Measurements from ENCODE around the gene KRT86.

Gene KRT86

DNA sequence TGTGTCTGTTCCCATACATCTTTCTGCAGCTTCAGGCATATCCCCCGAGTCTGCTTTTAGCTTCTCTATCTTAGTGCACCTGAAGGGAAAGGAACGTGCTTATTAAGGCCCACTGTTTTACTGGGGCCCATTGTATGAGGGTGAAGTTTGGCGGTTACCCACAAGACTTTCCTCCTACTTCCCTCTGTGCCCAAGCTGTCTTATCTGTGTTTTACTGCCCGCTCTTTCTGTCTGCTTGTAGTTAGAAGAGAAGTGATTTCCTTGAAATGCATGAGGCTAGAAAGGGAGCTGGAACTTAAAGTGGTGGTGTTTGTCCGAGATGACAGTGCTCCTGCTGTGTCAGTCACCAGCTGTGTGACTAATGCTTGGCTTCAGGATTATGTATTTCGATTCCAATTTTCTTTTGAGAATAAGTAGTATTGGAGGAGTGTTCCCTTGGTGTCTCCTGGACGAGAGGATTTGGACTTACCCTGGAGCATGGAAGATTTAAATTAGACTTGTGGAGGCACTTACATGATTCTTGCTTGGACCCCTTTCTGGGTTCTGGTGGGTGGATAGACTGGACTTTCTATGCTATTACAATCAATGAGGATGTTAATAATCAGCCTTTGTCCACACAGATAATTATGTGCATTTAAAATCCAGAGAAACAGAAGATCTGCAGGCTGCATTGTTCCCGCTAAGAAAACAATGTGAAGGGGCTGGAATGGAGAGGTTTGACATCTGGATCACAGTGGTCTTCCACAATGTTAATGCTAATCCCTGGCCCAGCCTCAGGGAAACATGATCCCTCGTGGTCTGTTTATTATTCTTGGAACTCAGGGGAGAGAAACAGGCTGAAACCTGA is 13.9 kb upstream of the KRT86 start:
- H3K79me2 ChIP-seq (ENCODE audit: control insufficient read depth, low read length): no peaks in the 10 kb centered on the region
- no peak overlapping the region for H3K4me2 ChIP-seq (ENCODE audit: low read length)
- H3K9me3 ChIP-seq (ENCODE audit: control insufficient read depth, insufficient read depth, low read length): no peaks in the 10 kb centered on the region
- no peak overlapping the region for H3K4me3 ChIP-seq (ENCODE audit: low read length)
- no peak for TF ChIP-seq CTCF (IDR thresholded peaks at IDR 0.05; ENCODE audit: low read depth, low read length, poor library complexity, severe bottlenecking)
- TF ChIP-seq EZH2phosphoT487 (IDR thresholded peaks at IDR 0.05; ENCODE audit: borderline replicate concordance, low read length): no peak
- no peaks in the 10 kb centered on the region for H3F3A ChIP-seq (ENCODE audit: control insufficient read depth, insufficient read depth)
- no peaks in the 10 kb centered on the region for H3K4me1 ChIP-seq (ENCODE audit: control insufficient read depth, low read length)
- H3K9me2 ChIP-seq (replicated peaks; ENCODE audit: control insufficient read depth, low read length): no peaks in the 10 kb centered on the region
- H3K27ac ChIP-seq (ENCODE audit: low read depth, low read length): no peak overlapping the region
- H3K36me3 ChIP-seq (ENCODE audit: control insufficient read depth, low read length): no peaks in the 10 kb centered on the region
- H3K27me3 ChIP-seq (ENCODE audit: control insufficient read depth, low read length): peaks cover 7% of the 10 kb centered on the region
- no peaks in the 10 kb centered on the region for H4K20me1 ChIP-seq (ENCODE audit: control insufficient read depth, insufficient read depth, low read depth, low read length)

DNA sequence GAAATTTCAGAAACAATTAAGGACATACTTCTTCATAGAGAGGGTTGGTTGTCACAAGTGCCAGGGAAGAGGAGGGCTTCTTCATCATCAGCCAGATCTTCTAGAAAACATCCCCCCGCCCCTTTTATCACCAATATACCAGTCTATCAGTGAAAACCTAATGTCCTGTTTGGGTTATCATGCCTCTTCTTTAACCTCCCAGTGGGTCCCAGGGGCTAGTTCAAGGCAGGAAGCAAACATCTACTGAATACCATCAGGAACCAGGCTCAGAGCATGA is 13.3 kb upstream of the KRT86 start:
- Histone ChIP-seq H3K9me2 (replicated peaks; ENCODE audit: control insufficient read depth, low read length) (no peaks in the 10 kb centered on the region), H3K4me1 (ENCODE audit: control insufficient read depth, low read length) (no peaks in the 10 kb centered on the region)
- TF ChIP-seq CTCF (IDR thresholded peaks at IDR 0.05; ENCODE audit: low read depth, low read length, poor library complexity, severe bottlenecking): no peak
- TF ChIP-seq EZH2phosphoT487 (IDR thresholded peaks at IDR 0.05; ENCODE audit: borderline replicate concordance, low read length): no peak

DNA sequence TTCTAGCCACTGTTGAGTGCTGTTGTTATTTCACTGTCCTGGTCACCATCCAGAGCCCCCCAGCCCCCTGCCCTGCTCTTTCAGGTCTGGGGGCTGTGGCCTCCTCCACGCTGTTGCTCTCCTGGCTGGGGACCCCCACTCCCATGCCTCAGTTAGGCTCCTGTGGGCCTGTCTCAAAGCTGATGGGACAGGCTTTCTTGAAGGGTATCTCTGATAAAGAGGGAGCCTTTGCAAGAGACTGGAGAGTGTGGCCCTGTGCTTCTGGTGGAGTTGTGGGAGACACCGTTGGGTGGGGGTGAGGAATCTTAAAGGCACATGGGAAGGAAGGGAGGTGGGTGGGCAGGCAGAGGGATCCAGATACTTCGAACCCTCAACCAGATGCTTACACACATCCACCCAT is 12.2 kb upstream of the KRT86 start:
- Histone ChIP-seq H3K9me2 (replicated peaks; ENCODE audit: control insufficient read depth, low read length) (no peaks in the 10 kb centered on the region), H3K4me3 (ENCODE audit: low read length) (no peak overlapping the region), H3K79me2 (ENCODE audit: control insufficient read depth, low read length) (no peaks in the 10 kb centered on the region), H3K27me3 (ENCODE audit: control insufficient read depth, low read length) (peaks cover 7% of the 10 kb centered on the region), H4K20me1 (ENCODE audit: control insufficient read depth, insufficient read depth, low read depth, low read length) (no peaks in the 10 kb centered on the region), H3K9me3 (ENCODE audit: control insufficient read depth, insufficient read depth, low read length) (no peaks in the 10 kb centered on the region), H3F3A (ENCODE audit: control insufficient read depth, insufficient read depth) (no peaks in the 10 kb centered on the region), H3K4me1 (ENCODE audit: control insufficient read depth, low read length) (no peaks in the 10 kb centered on the region), H3K4me2 (ENCODE audit: low read length) (no peak overlapping the region), H3K36me3 (ENCODE audit: control insufficient read depth, low read length) (no peaks in the 10 kb centered on the region), H3K27ac (ENCODE audit: low read depth, low read length) (no peak overlapping the region)
- TF ChIP-seq CTCF (IDR thresholded peaks at IDR 0.05; ENCODE audit: low read depth, low read length, poor library complexity, severe bottlenecking): no peak
- TF ChIP-seq EZH2phosphoT487 (IDR thresholded peaks at IDR 0.05; ENCODE audit: borderline replicate concordance, low read length): no peak

More for the DNA sequence above, 13.3 kb upstream of the KRT86 start:
- Histone ChIP-seq H3K27ac (ENCODE audit: low read depth, low read length) (no peak overlapping the region), H3K4me3 (ENCODE audit: low read length) (no peak overlapping the region), H4K20me1 (ENCODE audit: control insufficient read depth, insufficient read depth, low read depth, low read length) (no peaks in the 10 kb centered on the region), H3K4me2 (ENCODE audit: low read length) (no peak overlapping the region), H3K9me3 (ENCODE audit: control insufficient read depth, insufficient read depth, low read length) (no peaks in the 10 kb centered on the region), H3F3A (ENCODE audit: control insufficient read depth, insufficient read depth) (no peaks in the 10 kb centered on the region), H3K36me3 (ENCODE audit: control insufficient read depth, low read length) (no peaks in the 10 kb centered on the region), H3K27me3 (ENCODE audit: control insufficient read depth, low read length) (peaks cover 7% of the 10 kb centered on the region), H3K79me2 (ENCODE audit: control insufficient read depth, low read length) (no peaks in the 10 kb centered on the region)
